Activated naive CD8-positive, alpha-beta T cell (primary cell): ENCODE measurements around the gene ZNF441.
"Not testable (repeated sequence)": the region's sequence is repeated elsewhere in the genome, so short reads cannot be mapped to it uniquely, and the experiment has no call there.

Experiments used
- H3K27ac Mint-ChIP-seq: one replicate; pipeline ENCODE4 v1.8.0; 2021; ENCODE audit warnings: mixed read lengths
- H3K27me3 Mint-ChIP-seq: one replicate; pipeline ENCODE4 v1.8.0; 2021; ENCODE audit warnings: mixed read lengths
- H3K36me3 Mint-ChIP-seq: one replicate; pipeline ENCODE4 v1.8.0; 2021; ENCODE audit warnings: mixed read lengths
- H3K4me1 Mint-ChIP-seq: one replicate; pipeline ENCODE4 v1.8.0; 2021; ENCODE audit warnings: low read depth, mixed read lengths
- H3K4me3 Mint-ChIP-seq: one replicate; pipeline ENCODE4 v1.8.0; 2021; ENCODE audit warnings: mild to moderate bottlenecking, mixed read lengths
- H3K9me3 Mint-ChIP-seq: one replicate; pipeline ENCODE4 v1.8.0; 2021; ENCODE audit warnings: low read depth, mixed read lengths

The ZNF441 gene

GRCh38 chr19:11806354-11807098 lies 39.7 kb downstream of the ZNF441 start:
- Mint-ChIP-seq H3K4me1 (no peaks in the 10 kb centered on the region), H3K4me3 (no peak overlapping the region), H3K36me3 (peaks cover 25% of the 10 kb centered on the region), H3K27ac (no peak overlapping the region), H3K27me3 (no peaks in the 10 kb centered on the region), H3K9me3 (peaks cover 22% of the 10 kb centered on the region)

- H3K9me3 Mint-ChIP-seq: peaks cover 22% of the 10 kb centered on the region
- no peak overlapping the region for H3K27ac Mint-ChIP-seq
- H3K36me3 Mint-ChIP-seq: peaks cover 25% of the 10 kb centered on the region
- H3K4me1 Mint-ChIP-seq: no peaks in the 10 kb centered on the region
- H3K27me3 Mint-ChIP-seq: no peaks in the 10 kb centered on the region
- H3K4me3 Mint-ChIP-seq: no peak overlapping the region
These were observed 40.2 kb downstream of the ZNF441 start for GRCh38 chr19:11807099-11807380.

- peaks cover 24% of the 10 kb centered on the region for H3K4me1 Mint-ChIP-seq
- peaks cover 10% of the 10 kb centered on the region for H3K36me3 Mint-ChIP-seq
- H3K27ac Mint-ChIP-seq: peak overlapping the region; percentile 66
- H3K27me3 Mint-ChIP-seq: no peaks in the 10 kb centered on the region
- peaks cover 4% of the 10 kb centered on the region for H3K9me3 Mint-ChIP-seq
- peak overlapping the region; percentile 93 for H3K4me3 Mint-ChIP-seq
These were observed 46.9 kb downstream of the ZNF441 start for GRCh38 chr19:11813703-11814028.

- Mint-ChIP-seq H3K36me3 (peaks cover 7% of the 10 kb centered on the region), H3K4me3 (peak within 1 kb of the TSS; percentile 93), H3K27me3 (no peaks in the 10 kb centered on the region), H3K9me3 (no peaks in the 10 kb centered on the region), H3K27ac (peak within 1 kb of the TSS; percentile 66), H3K4me1 (peaks cover 24% of the 10 kb centered on the region)
These were observed 47.4 kb downstream of the ZNF441 start, which contains the start of gene ZNF440 for GRCh38 chr19:11814029-11814699. Gene ZNF440, plus strand, starts transcription at chr19:11814273. Its CDS starts 175 bp downstream, at chr19:11814448.

GRCh38 chr19:11814700-11815035 lies 47.9 kb downstream of the ZNF441 start:
- no peaks in the 10 kb centered on the region for H3K9me3 Mint-ChIP-seq
- no peaks in the 10 kb centered on the region for H3K27me3 Mint-ChIP-seq
- H3K27ac Mint-ChIP-seq: no peak overlapping the region
- peak overlapping the region; percentile 93 for H3K4me3 Mint-ChIP-seq
- peaks cover 24% of the 10 kb centered on the region for H3K4me1 Mint-ChIP-seq
- peaks cover 8% of the 10 kb centered on the region for H3K36me3 Mint-ChIP-seq

GRCh38 chr19:11821474-11822109 lies 54.8 kb downstream of the ZNF441 start:
- Mint-ChIP-seq H3K9me3 (peaks cover 6% of the 10 kb centered on the region), H3K36me3 (peaks cover 32% of the 10 kb centered on the region), H3K27me3 (no peaks in the 10 kb centered on the region), H3K27ac (no peak overlapping the region), H3K4me3 (no peak overlapping the region), H3K4me1 (peaks cover 8% of the 10 kb centered on the region)

GRCh38 chr19:11828957-11829876 lies 62.4 kb downstream of the ZNF441 start:
- not testable (repeated sequence) for H3K27ac Mint-ChIP-seq, H3K27me3 Mint-ChIP-seq, H3K4me1 Mint-ChIP-seq, H3K4me3 Mint-ChIP-seq
- Mint-ChIP-seq H3K9me3 (peaks cover 28% of the 10 kb centered on the region), H3K36me3 (peaks cover 61% of the 10 kb centered on the region)

GRCh38 chr19:11832253-11832912 lies 65.6 kb downstream of the ZNF441 start:
- peaks cover 25% of the 10 kb centered on the region for H3K9me3 Mint-ChIP-seq
- H3K36me3 Mint-ChIP-seq: peaks cover 56% of the 10 kb centered on the region

GRCh38 chr19:11833541-11833940 lies 66.7 kb downstream of the ZNF441 start:
- H3K36me3 Mint-ChIP-seq: peaks cover 50% of the 10 kb centered on the region
- H3K27ac Mint-ChIP-seq: no peak overlapping the region
- no peak overlapping the region for H3K4me3 Mint-ChIP-seq
- no peaks in the 10 kb centered on the region for H3K27me3 Mint-ChIP-seq
- H3K4me1 Mint-ChIP-seq: no peaks in the 10 kb centered on the region
- H3K9me3 Mint-ChIP-seq: peaks cover 21% of the 10 kb centered on the region

More at GRCh38 chr19:11832253-11832912, 65.6 kb downstream of the ZNF441 start:
- H3K4me1 Mint-ChIP-seq: no peaks in the 10 kb centered on the region
- no peak overlapping the region for H3K27ac Mint-ChIP-seq
- H3K4me3 Mint-ChIP-seq: no peak overlapping the region
- no peaks in the 10 kb centered on the region for H3K27me3 Mint-ChIP-seq
